ENCODE results near the gene MGAT5. TPM values are rescaled to one million over a fixed set of nuclear protein-coding genes. Genes with fewer than 3 reads are reported as not detected.

The MGAT5 gene, protein sequence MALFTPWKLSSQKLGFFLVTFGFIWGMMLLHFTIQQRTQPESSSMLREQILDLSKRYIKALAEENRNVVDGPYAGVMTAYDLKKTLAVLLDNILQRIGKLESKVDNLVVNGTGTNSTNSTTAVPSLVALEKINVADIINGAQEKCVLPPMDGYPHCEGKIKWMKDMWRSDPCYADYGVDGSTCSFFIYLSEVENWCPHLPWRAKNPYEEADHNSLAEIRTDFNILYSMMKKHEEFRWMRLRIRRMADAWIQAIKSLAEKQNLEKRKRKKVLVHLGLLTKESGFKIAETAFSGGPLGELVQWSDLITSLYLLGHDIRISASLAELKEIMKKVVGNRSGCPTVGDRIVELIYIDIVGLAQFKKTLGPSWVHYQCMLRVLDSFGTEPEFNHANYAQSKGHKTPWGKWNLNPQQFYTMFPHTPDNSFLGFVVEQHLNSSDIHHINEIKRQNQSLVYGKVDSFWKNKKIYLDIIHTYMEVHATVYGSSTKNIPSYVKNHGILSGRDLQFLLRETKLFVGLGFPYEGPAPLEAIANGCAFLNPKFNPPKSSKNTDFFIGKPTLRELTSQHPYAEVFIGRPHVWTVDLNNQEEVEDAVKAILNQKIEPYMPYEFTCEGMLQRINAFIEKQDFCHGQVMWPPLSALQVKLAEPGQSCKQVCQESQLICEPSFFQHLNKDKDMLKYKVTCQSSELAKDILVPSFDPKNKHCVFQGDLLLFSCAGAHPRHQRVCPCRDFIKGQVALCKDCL
- 17.0 TPM for total RNA-seq

GRCh38 chr2:134253804-134254203 is at the start of gene MGAT5:
TSS of gene MGAT5 (plus strand) at chr2:134254072. CDS start at chr2:134254404, 332 bp downstream.
- DNase-seq (ENCODE audit: low read depth in 2 of 3, low spot score in 2 of 3): peak in 1 of 3 donors; percentile 61

- DNase-seq (ENCODE audit: low read depth in 2 of 3, low spot score in 2 of 3): no peak
These were observed 48.8 kb upstream of the MGAT5 start for GRCh38 chr2:134205087-134205486.

DNA sequence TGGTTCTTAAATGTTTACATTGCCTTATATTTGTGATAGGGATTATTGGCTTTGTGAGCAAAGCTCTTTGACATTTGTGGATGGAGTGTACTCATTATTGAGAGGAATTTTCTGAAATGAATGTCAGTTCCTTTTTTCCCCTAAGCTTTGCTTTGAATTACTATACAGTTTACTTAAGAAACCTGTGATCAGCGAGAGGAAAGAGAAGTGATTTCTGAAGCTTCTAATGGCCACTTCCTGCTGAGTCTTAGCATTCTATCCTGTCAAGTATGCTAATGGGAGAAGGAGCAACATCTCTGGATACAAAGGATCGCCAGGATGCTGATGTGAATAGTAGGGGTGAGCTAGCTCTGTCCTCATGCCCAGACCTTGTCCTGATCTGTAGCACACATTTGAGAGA is 47.8 kb upstream of the MGAT5 start:
- DNase-seq (ENCODE audit: low read depth in 2 of 3, low spot score in 2 of 3): peak in 1 of 3 donors; percentile 32

DNA sequence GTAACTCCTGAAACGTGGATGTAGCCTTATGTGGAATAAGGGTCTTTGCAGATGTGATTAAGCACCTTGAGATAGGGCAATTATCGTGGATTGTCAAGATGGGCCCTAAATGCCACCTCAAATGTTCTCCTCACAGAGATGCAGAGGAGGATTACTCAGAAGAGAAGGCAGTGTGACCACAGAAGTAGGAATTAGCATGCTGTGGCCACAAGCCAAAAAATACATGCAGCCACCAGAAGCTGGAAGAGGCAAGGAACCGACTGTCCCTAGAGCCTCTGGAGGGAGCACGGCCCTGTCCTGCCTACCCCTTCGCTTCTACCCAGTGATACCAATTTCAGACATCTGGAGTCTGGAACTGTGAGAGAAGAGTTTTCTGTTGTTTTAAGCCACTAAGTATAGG is 47.3 kb upstream of the MGAT5 start:
- DNase-seq (ENCODE audit: low read depth in 2 of 3, low spot score in 2 of 3): no peak

GRCh38 chr2:134207589-134208209 is 46.2 kb upstream of the MGAT5 start:
- DNase-seq (ENCODE audit: low read depth in 2 of 3, low spot score in 2 of 3): peak; percentile 33 to 76 (median 60)

DNA sequence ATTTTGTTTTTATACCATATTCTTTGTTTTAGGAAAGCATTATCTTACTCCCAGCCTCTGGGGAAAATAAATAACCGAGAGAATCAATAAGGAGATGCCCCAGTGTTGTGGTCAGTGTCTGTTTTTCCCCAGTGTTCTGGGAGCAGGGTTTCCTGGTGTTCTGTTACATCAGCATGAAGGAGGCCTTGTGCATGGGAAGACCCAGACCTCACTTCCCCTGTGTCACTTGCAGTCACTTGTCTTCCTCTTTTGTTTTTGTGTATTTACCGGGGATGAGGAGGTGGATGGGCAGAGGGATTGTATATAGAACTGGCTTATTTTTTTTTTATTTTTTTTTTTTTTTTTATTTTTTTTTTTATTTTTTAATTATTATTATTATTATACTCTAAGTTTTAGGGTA is 45.0 kb upstream of the MGAT5 start:
- DNase-seq (ENCODE audit: low read depth in 2 of 3, low spot score in 2 of 3): no peak

GRCh38 chr2:134212746-134213145 is 41.1 kb upstream of the MGAT5 start:
- no peak for DNase-seq (ENCODE audit: low read depth in 2 of 3, low spot score in 2 of 3)

DNA sequence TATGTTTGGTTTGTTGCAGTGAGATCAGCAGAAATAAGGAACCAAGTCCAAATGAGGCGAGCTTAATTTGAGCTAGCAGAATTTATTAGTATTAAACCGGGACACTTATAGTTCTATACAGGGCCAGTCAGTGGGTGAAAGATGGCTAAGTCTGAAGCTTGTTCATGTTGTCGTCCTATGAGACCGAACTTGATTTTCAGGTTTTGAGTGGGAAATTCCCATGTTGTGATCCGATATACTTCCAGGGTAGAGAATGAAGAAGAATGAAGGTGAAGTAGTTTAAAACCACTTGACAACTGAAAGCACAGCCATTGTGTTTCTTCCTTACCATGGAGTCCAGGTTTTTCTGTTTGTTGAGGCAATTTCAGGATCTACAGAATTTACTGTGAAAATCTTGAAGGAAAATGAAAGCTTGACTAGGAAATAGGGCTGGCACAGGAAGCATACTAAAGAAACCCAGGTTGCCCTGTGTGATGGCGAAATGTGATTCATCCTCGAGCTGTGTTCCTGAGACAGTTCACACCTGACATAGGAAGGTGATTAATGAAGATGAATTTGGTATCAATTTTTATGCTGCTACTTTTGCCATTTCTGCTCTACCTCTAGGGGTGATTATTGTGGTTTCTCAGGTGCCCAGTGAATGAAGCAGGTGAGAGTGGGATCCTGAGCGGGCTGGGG is 37.6 kb upstream of the MGAT5 start:
- DNase-seq (ENCODE audit: low read depth in 2 of 3, low spot score in 2 of 3): no peak

GRCh38 chr2:134217351-134217750 is 36.5 kb upstream of the MGAT5 start:
- DNase-seq (ENCODE audit: low read depth in 2 of 3, low spot score in 2 of 3): no peak

GRCh38 chr2:134217924-134218323 is 35.9 kb upstream of the MGAT5 start:
- DNase-seq (ENCODE audit: low read depth in 2 of 3, low spot score in 2 of 3): peak in 1 of 3 donors; percentile 10

- DNase-seq (ENCODE audit: low read depth in 2 of 3, low spot score in 2 of 3): peak in 1 of 3 donors; percentile 57
These were observed 35.5 kb upstream of the MGAT5 start for GRCh38 chr2:134218414-134218813.

GRCh38 chr2:134218930-134219658 is 34.8 kb upstream of the MGAT5 start:
- peak in 1 of 3 donors; percentile 22 for DNase-seq (ENCODE audit: low read depth in 2 of 3, low spot score in 2 of 3)

GRCh38 chr2:134220344-134220974 is 33.4 kb upstream of the MGAT5 start:
- peak in 1 of 3 donors; percentile 21 for DNase-seq (ENCODE audit: low read depth in 2 of 3, low spot score in 2 of 3)

DNA sequence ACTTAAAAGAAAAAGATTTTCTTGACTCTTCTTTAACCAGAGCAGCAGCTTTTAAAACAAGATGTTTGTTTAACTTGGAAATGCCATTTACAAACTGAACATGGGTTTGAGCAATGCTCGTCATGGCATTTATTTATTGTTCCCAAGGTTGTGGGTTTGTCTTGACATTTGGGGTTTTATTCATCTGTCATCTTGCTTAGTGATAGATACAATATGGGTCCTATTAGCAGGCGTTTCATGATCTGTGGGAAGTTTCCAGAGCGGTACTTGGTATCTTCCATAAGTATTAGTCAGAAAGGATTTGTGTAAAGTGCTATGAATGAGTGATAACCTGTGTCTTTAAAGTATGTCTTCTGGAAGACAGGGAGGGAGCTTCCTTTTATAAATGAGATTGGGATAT is 29.9 kb upstream of the MGAT5 start:
- no peak for DNase-seq (ENCODE audit: low read depth in 2 of 3, low spot score in 2 of 3)

DNA sequence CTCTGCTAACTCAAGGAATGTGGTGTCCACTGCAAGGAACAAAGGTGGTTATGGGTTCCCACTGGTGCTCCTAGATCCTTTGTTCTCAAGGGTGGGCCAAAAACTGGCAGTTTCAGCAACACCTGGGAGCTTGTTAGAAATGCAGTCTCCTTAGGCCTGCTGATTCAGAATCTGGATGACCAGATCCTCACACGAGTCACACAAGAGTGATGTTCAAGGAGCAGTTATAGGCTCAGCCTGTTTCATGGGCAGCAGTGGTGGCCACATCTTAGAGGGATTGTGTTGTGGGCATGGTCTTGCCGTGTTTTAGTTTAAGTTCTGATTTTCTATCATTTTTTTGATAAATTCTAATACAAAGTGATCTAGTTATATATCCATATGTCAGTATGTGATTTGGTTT is 28.7 kb upstream of the MGAT5 start:
- DNase-seq (ENCODE audit: low read depth in 2 of 3, low spot score in 2 of 3): no peak

- DNase-seq (ENCODE audit: low read depth in 2 of 3, low spot score in 2 of 3): no peak
These were observed 28.0 kb upstream of the MGAT5 start for GRCh38 chr2:134225841-134226240.

GRCh38 chr2:134226601-134227000 is 27.3 kb upstream of the MGAT5 start:
- no peak for DNase-seq (ENCODE audit: low read depth in 2 of 3, low spot score in 2 of 3)

DNA sequence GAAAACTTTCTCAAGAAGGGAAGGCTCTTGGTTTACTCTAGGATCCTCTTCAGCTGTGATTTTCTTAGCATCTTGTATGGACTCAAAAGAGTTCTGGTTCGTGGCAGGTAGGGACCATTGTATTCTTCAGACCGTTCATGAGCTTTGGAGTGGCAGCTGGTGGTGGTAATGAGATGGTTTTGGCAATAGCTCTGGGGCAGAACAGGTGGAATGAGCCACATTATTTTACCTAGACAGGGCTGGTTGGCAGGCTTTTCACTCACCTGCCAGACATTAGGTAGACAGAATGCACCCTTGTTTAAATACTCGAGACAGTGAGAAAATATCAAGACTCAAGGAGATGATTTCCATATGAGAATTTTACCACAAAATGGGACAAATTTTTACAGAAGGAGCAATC is 26.2 kb upstream of the MGAT5 start:
- DNase-seq (ENCODE audit: low read depth in 2 of 3, low spot score in 2 of 3): no peak

DNA sequence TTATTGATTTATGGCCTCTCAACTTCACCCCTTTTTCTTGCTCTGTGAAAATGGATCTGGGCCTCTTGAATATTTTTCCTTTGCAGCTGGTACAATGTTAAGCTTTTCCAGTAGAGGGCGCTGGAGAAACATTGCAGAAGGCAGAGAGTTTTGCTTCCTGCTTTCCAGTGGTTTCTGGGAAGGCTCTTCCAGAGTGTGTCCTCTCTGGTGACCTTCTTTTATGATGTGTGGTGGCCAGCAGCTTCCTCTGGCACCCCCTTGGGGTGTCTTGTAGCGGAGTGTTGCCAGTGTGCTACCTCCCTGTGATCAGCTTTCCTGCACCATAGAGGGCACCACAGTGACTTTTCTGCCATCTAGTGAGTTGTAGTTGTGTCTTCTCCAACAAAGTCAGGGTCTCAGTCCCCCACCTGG is 25.4 kb upstream of the MGAT5 start:
- DNase-seq (ENCODE audit: low read depth in 2 of 3, low spot score in 2 of 3): no peak

GRCh38 chr2:134229540-134229939 is 24.3 kb upstream of the MGAT5 start:
- DNase-seq (ENCODE audit: low read depth in 2 of 3, low spot score in 2 of 3): no peak

Measured in hematopoietic multipotent progenitor cell (in vitro differentiated cells).